Astrocyte (in vitro differentiated cells and primary cell): ENCODE results near the gene AMDHD2. TPM values are rescaled to one million over a fixed set of nuclear protein-coding genes. Genes with fewer than 3 reads are reported as not detected.
A peak's percentile ranks its signal among the peaks of the same experiment; 100 is the strongest.

Experiments used
- DNase-seq: peaks from one replicate; pipeline ENCODE4 v3.0.0-alpha.2; 2010; ENCODE audit warnings: low read depth
- FAIRE-seq: peaks from 2 replicates; lab custom pipeline; 2011; peaks lifted over from hg19 to GRCh38; lab: Jason Lieb, UNC
- H2AFZ ChIP-seq: 2 replicates; pipeline ENCODE4 v1.6.0; 2012; ENCODE audit warnings: low read depth, low read length, inconsistent platforms
- H3K27ac ChIP-seq: 2 replicates; pipeline ENCODE4 v1.5.1; 2011; ENCODE audit warnings: low read depth, low read length, inconsistent platforms
- H3K27me3 ChIP-seq: 2 replicates; pipeline ENCODE4 v1.6.0; 2011; ENCODE audit warnings: low read length, inconsistent platforms; ENCODE audit not compliant: insufficient read depth
- H3K36me3 ChIP-seq: 2 replicates; pipeline ENCODE4 v1.5.1; 2011; ENCODE audit warnings: low read length, inconsistent platforms; ENCODE audit not compliant: insufficient read depth
- H3K4me1 ChIP-seq: 2 replicates; pipeline ENCODE4 v1.5.1; 2011; ENCODE audit warnings: low read length, inconsistent platforms; ENCODE audit not compliant: insufficient read depth
- H3K4me2 ChIP-seq: 2 replicates; pipeline ENCODE4 v1.6.0; 2012; ENCODE audit warnings: low read length, inconsistent platforms
- H3K4me3 ChIP-seq: 2 replicates; pipeline ENCODE4 v1.5.1; 2011; ENCODE audit warnings: low read depth, mild to moderate bottlenecking, low read length, inconsistent platforms; ENCODE audit not compliant: insufficient read depth
- H3K79me2 ChIP-seq: 2 replicates; pipeline ENCODE4 v1.6.0; 2012; ENCODE audit warnings: mild to moderate bottlenecking, low read length, inconsistent platforms; ENCODE audit not compliant: insufficient read depth
- H3K9ac ChIP-seq: 2 replicates; pipeline ENCODE4 v1.6.0; 2012; ENCODE audit warnings: mild to moderate bottlenecking, low read length, inconsistent platforms
- H3K9me3 ChIP-seq: 2 replicates; pipeline ENCODE4 v1.5.1; 2012; ENCODE audit warnings: low read depth, mild to moderate bottlenecking, low read length, inconsistent platforms; ENCODE audit not compliant: insufficient read depth
- H4K20me1 ChIP-seq: 2 replicates; pipeline ENCODE4 v1.6.0; 2012; ENCODE audit warnings: low read length, inconsistent platforms; ENCODE audit not compliant: insufficient read depth
- H3K27ac Mint-ChIP-seq: one replicate; pipeline ENCODE4 v1.8.0; 2021; ENCODE audit warnings: mild to moderate bottlenecking, mixed read lengths; ENCODE audit not compliant: unreplicated experiment
- H3K27me3 Mint-ChIP-seq: one replicate; pipeline ENCODE4 v1.8.0; 2021; ENCODE audit warnings: low read depth, mixed read lengths; ENCODE audit not compliant: unreplicated experiment
- H3K36me3 Mint-ChIP-seq: one replicate; pipeline ENCODE4 v1.8.0; 2021; ENCODE audit warnings: low read depth, mixed read lengths; ENCODE audit not compliant: unreplicated experiment
- H3K4me1 Mint-ChIP-seq: one replicate; pipeline ENCODE4 v1.8.0; 2021; ENCODE audit warnings: low read depth, mixed read lengths; ENCODE audit not compliant: unreplicated experiment
- H3K4me3 Mint-ChIP-seq: one replicate; pipeline ENCODE4 v1.8.0; 2021; ENCODE audit warnings: mild to moderate bottlenecking, moderate library complexity, mixed read lengths; ENCODE audit not compliant: unreplicated experiment
- H3K9me3 Mint-ChIP-seq: one replicate; pipeline ENCODE4 v1.8.0; 2021; ENCODE audit warnings: mild to moderate bottlenecking, mixed read lengths; ENCODE audit not compliant: unreplicated experiment
- EZH2 ChIP-seq: IDR thresholded peaks from 2 replicates; pipeline ENCODE4 v1.6.1; 2012; ENCODE audit warnings: mild to moderate bottlenecking, low read length, inconsistent platforms; ENCODE audit not compliant: insufficient read depth
- total RNA-seq: library from RNA; stranded (reverse); gene quantifications from 2 replicates; pipeline ENCODE4 v1.2.1, GENCODE V29; 2021
- TF ChIP-seq, protein P1 (sequence below): IDR thresholded peaks from 2 replicates; pipeline ENCODE4 v1.5.1; 2011; ENCODE audit warnings: low read depth, mild to moderate bottlenecking, inconsistent platforms, low read length, moderate library complexity; ENCODE audit not compliant: insufficient read depth

AMDHD2 gene
- total RNA-seq, 1 donor from 2014 or later: 32.3 TPM

GRCh38 chr16:2530629-2531318, 10.6 kb downstream of the AMDHD2 start:
- peak overlapping the region; percentile 72 for H3K9ac ChIP-seq

GRCh38 chr16:2531371-2531695, 11.2 kb downstream of the AMDHD2 start, which contains the start of gene CEMP1:
CEMP1 (minus strand) TSS chr16:2531408; CDS start chr16:2531073, 335 bp downstream.
- Histone ChIP-seq H3K36me3 (no peaks in the 10 kb centered on the region), H3K9me3 (no peaks in the 10 kb centered on the region), H3K4me3 (peak within 1 kb of the TSS; percentile 54), H3K4me2 (peak within 1 kb of the TSS; percentile 92), H4K20me1 (peaks cover 8% of the 10 kb centered on the region), H3K27ac (peak within 1 kb of the TSS; percentile 59), H3K27me3 (no peaks in the 10 kb centered on the region), H3K9ac (peak within 1 kb of the TSS; percentile 72), H2AFZ (peak within 1 kb of the TSS; percentile 73), H3K79me2 (peaks cover under 1% of the 10 kb centered on the region), H3K4me1 (peaks cover 16% of the 10 kb centered on the region)
- Mint-ChIP-seq H3K27me3 (no peaks in the 10 kb centered on the region), H3K9me3 (no peaks in the 10 kb centered on the region), H3K36me3 (peaks cover 2% of the 10 kb centered on the region), H3K4me1 (peaks cover 10% of the 10 kb centered on the region), H3K27ac (peak within 1 kb of the TSS; percentile 86), H3K4me3 (peak within 1 kb of the TSS; percentile 83)
- no peak for DNase-seq
- no peak for TF ChIP-seq EZH2
- TF ChIP-seq, protein P1, sequence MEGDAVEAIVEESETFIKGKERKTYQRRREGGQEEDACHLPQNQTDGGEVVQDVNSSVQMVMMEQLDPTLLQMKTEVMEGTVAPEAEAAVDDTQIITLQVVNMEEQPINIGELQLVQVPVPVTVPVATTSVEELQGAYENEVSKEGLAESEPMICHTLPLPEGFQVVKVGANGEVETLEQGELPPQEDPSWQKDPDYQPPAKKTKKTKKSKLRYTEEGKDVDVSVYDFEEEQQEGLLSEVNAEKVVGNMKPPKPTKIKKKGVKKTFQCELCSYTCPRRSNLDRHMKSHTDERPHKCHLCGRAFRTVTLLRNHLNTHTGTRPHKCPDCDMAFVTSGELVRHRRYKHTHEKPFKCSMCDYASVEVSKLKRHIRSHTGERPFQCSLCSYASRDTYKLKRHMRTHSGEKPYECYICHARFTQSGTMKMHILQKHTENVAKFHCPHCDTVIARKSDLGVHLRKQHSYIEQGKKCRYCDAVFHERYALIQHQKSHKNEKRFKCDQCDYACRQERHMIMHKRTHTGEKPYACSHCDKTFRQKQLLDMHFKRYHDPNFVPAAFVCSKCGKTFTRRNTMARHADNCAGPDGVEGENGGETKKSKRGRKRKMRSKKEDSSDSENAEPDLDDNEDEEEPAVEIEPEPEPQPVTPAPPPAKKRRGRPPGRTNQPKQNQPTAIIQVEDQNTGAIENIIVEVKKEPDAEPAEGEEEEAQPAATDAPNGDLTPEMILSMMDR: no peak
- no peak for FAIRE-seq

More at GRCh38 chr16:2530629-2531318, 10.6 kb downstream of the AMDHD2 start:
- H3K9me3 ChIP-seq: no peaks in the 10 kb centered on the region
- H3K4me1 ChIP-seq: peaks cover 16% of the 10 kb centered on the region
- H2AFZ ChIP-seq: no peak overlapping the region
- H3K79me2 ChIP-seq: peaks cover 4% of the 10 kb centered on the region
- no peak for DNase-seq
- Mint-ChIP-seq H3K9me3 (no peaks in the 10 kb centered on the region), H3K36me3 (peaks cover 1% of the 10 kb centered on the region), H3K27me3 (no peaks in the 10 kb centered on the region), H3K4me1 (peaks cover 10% of the 10 kb centered on the region), H3K4me3 (peak overlapping the region; percentile 57), H3K27ac (no peak overlapping the region)
- H4K20me1 ChIP-seq: peaks cover 8% of the 10 kb centered on the region
- FAIRE-seq: no peak
- TF ChIP-seq, protein P1: no peak
- no peak for TF ChIP-seq EZH2
- peak overlapping the region; percentile 59 for H3K27ac ChIP-seq
- H3K4me2 ChIP-seq: peak overlapping the region; percentile 92
- H3K4me3 ChIP-seq: no peak overlapping the region
- no peaks in the 10 kb centered on the region for H3K27me3 ChIP-seq
- H3K36me3 ChIP-seq: peaks cover 2% of the 10 kb centered on the region
